NCI-H2227 (cell line): ENCODE measurements around the gene HMBS.
"Not testable (repeated sequence)": the region's sequence is repeated elsewhere in the genome, so short reads cannot be mapped to it uniquely, and the experiment has no call there.

Source experiments
- DNase-seq: peaks from one replicate; lab custom pipeline; 2025; ENCODE audit not compliant: unreplicated experiment; lab: John Stamatoyannopoulos, UW

The HMBS gene

DNA sequence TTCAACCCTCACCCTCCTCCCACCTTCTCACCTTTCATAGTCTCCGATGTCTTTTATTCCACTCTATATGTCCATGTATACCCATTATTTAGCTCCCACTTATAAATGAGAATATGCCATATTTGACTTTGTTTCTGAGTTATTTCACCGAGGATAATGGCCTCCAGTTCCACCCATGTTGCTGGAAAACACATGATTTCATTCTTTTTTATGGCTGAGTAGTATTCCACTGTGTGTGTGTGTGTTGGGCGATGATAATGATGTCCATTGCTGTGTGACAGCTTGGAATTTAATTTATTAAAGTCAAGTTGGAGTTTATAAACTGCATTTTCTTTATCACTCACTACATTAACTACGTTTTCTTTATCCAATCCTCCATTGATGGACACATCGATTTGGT is 33.5 kb downstream of the HMBS start:
- no peak for DNase-seq

DNA sequence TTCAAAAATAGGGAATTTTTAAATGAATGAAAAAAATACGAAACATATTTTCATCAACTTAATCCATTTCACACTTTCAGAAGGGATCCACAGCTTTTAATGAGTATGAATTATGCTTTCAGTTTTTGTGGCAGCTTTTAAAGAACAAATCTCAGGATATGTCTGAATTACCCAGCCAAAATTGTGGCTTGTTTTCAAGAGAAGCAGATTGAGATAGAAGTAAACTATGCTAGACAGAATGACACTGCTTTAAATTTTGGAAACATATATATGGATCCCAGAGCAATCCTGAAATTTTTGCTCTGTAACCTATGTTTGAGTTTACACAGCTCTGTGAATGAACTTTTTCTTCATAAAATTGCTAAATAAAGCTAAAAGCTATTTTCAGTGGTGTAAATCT is 34.3 kb downstream of the HMBS start:
- DNase-seq: no peak

DNA sequence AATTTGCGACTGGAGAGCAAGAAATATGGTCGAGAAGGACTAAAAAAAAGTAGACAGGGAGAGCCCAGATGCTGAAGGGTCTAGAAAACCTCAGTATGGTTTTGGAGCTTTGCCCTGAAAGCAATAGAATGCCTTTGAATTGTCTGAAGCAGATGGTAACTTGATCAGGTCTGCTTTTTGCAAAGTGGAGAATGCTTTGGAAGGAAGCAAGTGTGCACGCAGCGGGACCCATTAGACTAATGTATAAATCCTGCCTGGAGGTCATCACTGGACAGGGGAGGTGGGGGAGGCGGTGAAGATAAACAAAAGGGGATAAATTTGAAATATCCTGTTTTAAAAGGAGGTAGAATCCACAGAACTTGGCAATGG is 35.9 kb downstream of the HMBS start:
- peak; percentile 59 for DNase-seq

DNA sequence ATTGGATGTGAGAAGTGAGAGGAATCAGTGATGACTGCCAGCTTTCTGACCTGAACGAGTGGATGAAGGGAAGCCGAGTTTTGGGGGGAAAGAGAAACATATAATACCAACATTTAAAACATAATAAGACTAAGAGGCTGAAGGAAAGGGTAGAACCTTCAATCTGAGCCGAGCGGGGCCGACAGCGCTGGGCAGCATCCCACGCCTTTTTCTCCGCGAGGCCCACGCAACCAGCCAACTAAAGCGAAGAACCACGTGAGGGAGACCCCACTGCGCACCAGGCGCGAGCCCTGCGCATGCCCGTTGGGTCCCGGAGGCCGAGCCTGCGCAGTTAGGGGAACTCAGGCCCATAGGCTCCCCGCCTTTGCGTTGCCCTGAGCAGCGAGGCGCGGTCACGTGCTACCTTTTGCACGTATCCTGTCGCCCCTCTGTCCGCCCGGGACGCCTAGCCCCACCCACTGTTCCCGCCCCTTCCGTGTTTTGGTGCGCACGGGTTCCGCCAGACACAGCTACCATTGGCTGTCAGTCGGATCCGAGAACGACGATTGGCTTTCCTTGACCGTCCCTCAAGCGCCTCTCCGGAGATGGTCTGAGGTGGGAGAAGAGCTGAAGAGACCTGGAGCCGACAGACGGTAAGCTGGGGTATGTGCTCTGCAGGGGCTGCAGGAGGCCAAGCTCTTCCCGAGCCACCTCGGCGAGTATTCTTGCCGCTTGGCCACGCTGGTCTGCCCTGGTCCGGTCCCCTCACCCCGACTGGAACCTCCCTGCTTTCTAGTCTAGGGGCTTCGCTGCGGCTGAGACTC is 36.5 kb downstream of the HMBS start, which contains the start of gene HINFP:
TSS of gene HINFP (plus strand) at position 573 of the 803 bp plus-strand sequence. CDS start 5,365 bp downstream, outside the sequence.
- DNase-seq: peak; percentile 98

DNA sequence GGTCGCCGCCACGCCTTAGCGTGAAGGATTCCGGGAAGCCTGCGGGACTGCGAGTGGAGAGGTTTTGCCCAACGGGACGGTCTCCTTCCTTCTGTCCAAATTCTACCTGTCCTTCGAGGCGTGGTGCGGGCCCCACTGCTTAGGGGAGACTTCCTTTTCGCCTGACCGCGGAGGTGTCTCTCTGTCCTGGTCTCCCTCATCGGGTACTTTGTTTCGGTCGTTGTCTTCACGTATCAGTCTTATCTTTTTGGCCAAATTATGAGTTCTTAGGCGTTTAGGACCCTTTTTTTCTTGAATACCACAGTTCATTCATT is 37.1 kb downstream of the HMBS start:
- no peak for DNase-seq

DNA sequence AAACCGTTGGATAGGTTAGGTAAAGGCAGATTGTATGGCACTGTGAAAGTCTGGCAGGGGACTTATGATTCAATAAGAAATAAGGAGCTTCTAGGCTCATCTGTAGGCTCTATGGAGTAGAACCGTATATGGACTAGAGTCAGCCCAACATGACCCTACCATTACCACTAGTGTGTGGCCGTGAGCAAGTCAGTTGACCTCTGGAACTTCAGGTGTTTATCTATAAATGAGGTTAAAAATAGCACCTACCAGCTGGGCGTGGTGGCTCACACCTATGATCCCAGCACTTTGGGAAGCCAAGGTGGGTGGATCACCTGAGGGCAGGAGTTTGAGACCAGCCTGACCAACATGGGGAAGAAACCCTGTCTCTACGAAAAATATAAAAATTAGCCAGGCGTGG is 41.1 kb downstream of the HMBS start:
- DNase-seq: no peak

DNA sequence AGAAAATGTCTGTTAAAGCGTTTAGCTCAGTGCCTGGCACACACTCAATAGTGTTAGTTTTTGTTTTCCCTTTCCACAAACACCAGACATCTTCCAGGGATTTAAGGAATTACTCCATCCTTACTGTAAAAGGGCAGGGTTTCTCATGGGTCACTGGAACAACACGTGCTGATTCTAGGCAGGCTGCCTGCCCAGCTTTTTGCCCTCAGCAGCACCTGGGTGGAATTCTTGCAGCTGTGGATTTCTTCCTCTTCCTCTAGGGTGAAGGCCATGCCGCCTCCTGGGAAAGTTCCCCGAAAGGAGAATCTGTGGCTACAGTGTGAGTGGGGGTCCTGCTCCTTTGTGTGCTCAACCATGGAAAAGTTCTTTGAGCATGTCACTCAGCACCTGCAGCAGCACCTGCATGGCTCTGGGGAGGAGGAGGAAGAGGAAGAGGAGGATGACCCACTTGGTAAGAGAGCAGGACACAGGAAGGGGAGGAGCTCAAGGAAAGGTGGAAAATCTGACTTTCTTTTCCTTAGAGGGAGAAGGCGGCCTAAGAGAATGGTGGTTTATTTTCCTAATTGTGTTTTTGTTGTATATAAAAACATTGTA is 42.1 kb downstream of the HMBS start:
- DNase-seq: no peak

DNA sequence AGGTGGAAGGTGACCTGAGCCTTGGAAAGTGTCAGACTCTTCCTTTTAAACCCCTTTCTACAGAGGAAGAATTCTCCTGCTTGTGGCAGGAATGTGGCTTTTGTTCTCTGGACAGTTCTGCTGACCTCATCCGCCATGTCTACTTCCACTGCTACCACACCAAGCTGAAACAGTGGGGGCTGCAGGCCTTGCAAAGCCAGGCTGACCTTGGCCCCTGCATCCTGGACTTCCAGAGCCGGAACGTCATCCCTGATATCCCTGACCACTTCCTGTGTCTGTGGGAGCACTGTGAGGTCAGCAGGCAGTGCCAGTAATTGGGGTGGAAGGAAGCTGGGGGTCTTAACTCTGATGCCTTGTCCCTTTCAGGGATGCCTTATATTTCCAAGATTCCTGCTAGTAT is 46.0 kb downstream of the HMBS start:
- DNase-seq: no peak

DNA sequence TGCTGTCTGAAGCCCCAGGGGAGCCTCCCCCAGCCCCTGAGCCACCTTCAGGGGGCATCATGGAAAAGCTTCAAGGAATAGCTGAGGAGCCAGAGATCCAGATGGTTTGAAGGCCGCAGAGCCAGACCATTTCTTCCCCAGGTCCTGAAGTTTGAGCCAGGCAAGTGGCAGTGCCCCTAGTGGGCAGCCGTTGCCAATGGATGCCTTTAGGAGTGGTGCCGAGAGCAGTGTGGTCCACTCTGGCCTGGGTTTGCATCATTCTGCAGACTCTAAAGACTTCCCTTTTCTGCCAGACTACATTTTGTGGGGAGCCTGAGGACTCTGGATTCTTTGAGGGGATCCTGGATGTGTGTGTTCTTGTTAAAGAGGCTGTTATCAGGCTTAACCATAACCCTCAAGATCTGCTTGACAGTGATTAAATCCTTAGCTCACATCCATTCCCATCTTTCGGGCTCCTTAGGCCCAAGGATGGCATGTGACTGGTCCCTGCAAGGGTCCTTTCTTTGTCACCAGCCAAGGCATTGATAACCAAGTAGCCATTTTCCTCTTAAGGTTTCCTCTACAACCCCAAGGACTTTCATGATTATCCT is 49.8 kb downstream of the HMBS start:
- DNase-seq: peak; percentile 7

DNA sequence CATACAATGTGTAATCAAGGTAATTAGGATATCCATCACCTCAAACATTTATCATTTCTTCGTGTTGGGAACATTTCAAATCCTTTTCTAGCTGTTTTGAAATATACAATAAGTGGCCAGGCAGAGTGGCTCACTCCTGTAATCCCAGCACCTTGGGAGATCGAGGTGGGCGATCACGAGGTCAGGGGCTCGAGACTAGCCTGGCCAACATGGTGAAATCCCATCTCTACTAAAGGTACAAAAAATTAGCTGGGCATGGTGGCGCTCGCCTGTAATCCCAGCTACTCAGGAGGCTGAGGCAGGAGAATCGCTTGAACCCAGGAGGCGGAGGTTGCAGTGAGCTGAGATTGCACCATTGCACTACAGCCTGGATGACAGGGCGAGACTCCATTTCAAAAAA is 54.6 kb downstream of the HMBS start:
- DNase-seq: not testable (repeated sequence)
